ENCODE measurements around the gene TGDS.

DNA sequence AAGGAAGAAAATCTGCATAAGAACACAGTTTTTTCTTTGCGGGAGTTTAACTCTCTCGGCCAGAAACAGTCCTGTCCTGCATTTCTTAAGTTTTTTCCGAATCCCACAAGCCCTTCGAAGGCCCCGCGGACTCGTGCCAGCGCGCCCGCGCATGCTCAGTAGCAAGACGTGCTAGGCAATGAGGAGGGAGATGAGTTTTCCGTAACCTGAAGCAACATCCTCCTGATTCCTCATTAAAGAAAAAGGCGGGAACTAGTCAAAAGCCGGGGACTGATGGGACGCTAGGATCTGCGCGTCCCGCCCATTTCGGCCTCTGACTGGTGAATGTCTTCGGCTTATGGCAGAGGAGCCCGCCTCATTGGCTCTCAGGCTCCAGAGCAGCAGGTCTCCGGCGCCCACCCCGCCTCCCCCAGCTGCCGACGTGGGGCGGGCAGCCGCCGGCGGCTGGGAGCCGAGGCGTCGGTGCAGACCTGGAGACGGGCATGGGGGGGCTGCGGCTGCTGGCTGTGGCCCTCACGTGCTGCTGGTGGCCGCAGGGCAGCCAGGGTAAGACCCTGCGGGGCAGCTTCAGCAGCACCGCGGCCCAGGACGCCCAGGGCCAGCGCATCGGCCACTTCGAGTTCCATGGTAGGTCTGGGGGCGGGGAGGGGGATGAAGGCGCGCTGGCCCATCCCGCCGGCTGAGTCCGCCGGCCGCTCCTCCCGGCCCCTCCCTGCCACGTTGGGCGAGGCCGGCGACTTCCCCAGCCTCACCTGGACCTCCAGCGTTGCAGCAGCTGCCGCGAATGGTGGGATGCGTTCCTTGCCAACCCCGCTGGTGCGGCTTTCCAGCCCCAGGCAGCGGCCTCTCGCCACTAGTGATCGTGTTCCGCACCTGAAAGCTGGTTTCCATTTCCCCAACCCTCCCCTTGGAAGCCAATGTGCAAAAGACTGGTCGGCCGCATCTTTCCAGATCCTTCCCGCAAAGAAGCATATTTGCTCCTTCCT, 5.8 kb upstream of the TGDS start, which contains the start of gene GPR180:
- TF ChIP-seq POLR2A (IDR thresholded peaks at IDR 0.05), result no peak
- TF ChIP-seq, protein P1, sequence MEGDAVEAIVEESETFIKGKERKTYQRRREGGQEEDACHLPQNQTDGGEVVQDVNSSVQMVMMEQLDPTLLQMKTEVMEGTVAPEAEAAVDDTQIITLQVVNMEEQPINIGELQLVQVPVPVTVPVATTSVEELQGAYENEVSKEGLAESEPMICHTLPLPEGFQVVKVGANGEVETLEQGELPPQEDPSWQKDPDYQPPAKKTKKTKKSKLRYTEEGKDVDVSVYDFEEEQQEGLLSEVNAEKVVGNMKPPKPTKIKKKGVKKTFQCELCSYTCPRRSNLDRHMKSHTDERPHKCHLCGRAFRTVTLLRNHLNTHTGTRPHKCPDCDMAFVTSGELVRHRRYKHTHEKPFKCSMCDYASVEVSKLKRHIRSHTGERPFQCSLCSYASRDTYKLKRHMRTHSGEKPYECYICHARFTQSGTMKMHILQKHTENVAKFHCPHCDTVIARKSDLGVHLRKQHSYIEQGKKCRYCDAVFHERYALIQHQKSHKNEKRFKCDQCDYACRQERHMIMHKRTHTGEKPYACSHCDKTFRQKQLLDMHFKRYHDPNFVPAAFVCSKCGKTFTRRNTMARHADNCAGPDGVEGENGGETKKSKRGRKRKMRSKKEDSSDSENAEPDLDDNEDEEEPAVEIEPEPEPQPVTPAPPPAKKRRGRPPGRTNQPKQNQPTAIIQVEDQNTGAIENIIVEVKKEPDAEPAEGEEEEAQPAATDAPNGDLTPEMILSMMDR (IDR thresholded peaks at IDR 0.05), result no peak
